HCT116 (cell line): ENCODE data around the gene OR8G5. TPM values are rescaled to one million over a fixed set of nuclear protein-coding genes. Genes with fewer than 3 reads are reported as not detected.

ENCODE experiments used
- ATAC-seq: fragments of 200-7000 bp; cut with Tn5 transposase; 2 replicates; pipeline ENCODE4 v1.9.1; 2020; ENCODE audit warnings: mild to moderate bottlenecking, moderate library complexity
- BruUV-seq: library from RNA; stranded (reverse); fragments of 400-500 nt; replicated peaks from 2 replicates; lab custom pipeline; 2021; lab: Mats Ljungman, UMichigan
- CTCF ChIA-PET: fragments of 300-600 bp; sonication (Branson Sonifier 250); formaldehyde crosslinking; loops from one replicate; lab custom pipeline; 2021; ENCODE audit warnings: antibody characterized with exemption; lab: Charles Lee
- POLR2A ChIA-PET: fragments of 300-600, 350-600 bp; sonication (Branson Sonifier 250); formaldehyde crosslinking; loops from one replicate; lab custom pipeline; 2021; ENCODE audit warnings: antibody characterized with exemption; lab: Charles Lee
- RAD21 ChIA-PET, 2 experiments: fragments of 300-600 bp; sonication (Branson Sonifier 250); formaldehyde crosslinking; loops; one replicate each; lab custom pipeline; 2023; ENCODE audit warnings: low total read pairs in 2 of 2; ENCODE audit not compliant: uncharacterized antibody in 2 of 2, unreplicated experiment in 2 of 2, low non-redundant PET in 1 of 2; lab: Charles Lee
- DNase-seq: peaks from one replicate; pipeline ENCODE4 v3.0.0-alpha.2; 2010; ENCODE audit warnings: low read depth, low spot score
- H2AFZ ChIP-seq: fragments of 200-600 bp; shearing (Covaris generic), sonication (generic); 2 replicates; pipeline ENCODE4 v1.6.1; 2017; ENCODE audit warnings: low read depth, mixed run types, mixed read lengths, antibody characterized with exemption, low read length; ENCODE audit not compliant: poor library complexity, severe bottlenecking
- H3K27ac ChIP-seq: 2 replicates; pipeline ENCODE4 v1.5.1; 2012; ENCODE audit warnings: low read depth, low read length
- H3K27me3 ChIP-seq: fragments of 200-600 bp; sonication (generic); 2 replicates; pipeline ENCODE4 v1.6.1; 2016; ENCODE audit warnings: mixed run types, low read length, mixed read lengths; ENCODE audit not compliant: insufficient read depth
- H3K36me3 ChIP-seq, 2 experiments: fragments of 200-500 bp in 1 of 2; fragments of 200-600 bp in 1 of 2; sonication (Bioruptor generic) in 1 of 2; sonication (generic) in 1 of 2; 2 replicates each; pipeline versions ENCODE4 v1.5.1 to v1.6.1; 2014 to 2016; ENCODE audit warnings: low read length in 2 of 2, inconsistent platforms in 1 of 2, mixed read lengths in 1 of 2, mixed run types in 1 of 2; ENCODE audit not compliant: insufficient read depth in 2 of 2, control insufficient read depth in 1 of 2
- H3K4me1 ChIP-seq, 2 experiments: fragments of 200-600 bp in 1 of 2; sonication (generic) in 1 of 2; 2 replicates each; pipeline versions ENCODE4 v1.5.1 to v1.6.1; 2012 to 2017; ENCODE audit warnings: low read length in 2 of 2, inconsistent platforms in 1 of 2, mild to moderate bottlenecking in 1 of 2, mixed read lengths in 1 of 2, mixed run types in 1 of 2, moderate library complexity in 1 of 2; ENCODE audit not compliant: insufficient read depth in 2 of 2, control insufficient read depth in 1 of 2
- H3K4me2 ChIP-seq: fragments of 200-600 bp; sonication (generic); 2 replicates; pipeline ENCODE4 v1.6.1; 2017; ENCODE audit warnings: mixed run types, low read length, mixed read lengths
- H3K4me3 ChIP-seq, 2 experiments: fragments of 200-600 bp in 1 of 2; sonication (generic) in 1 of 2; replicated peaks in 1 of 2; 2 replicates each; pipeline ENCODE4 v1.5.1; 2011 to 2016; ENCODE audit warnings: low read length in 2 of 2, control low read depth in 1 of 2, low read depth in 1 of 2, mild to moderate bottlenecking in 1 of 2, mixed read lengths in 1 of 2, mixed run types in 1 of 2
- H3K79me2 ChIP-seq: fragments of 200-600 bp; sonication (generic); 2 replicates; pipeline ENCODE4 v1.6.1; 2017; ENCODE audit warnings: mild to moderate bottlenecking, mixed run types, low read length, moderate library complexity, mixed read lengths; ENCODE audit not compliant: insufficient read depth
- H3K9ac ChIP-seq: fragments of 200-600 bp; sonication (generic); 2 replicates; pipeline ENCODE4 v1.6.1; 2016; ENCODE audit warnings: low read length, mixed read lengths
- H3K9me2 ChIP-seq: fragments of 200-600 bp; sonication (generic), shearing (Covaris generic); 2 replicates; pipeline ENCODE4 v1.6.1; 2017; ENCODE audit warnings: mixed run types, mild to moderate bottlenecking, moderate library complexity; ENCODE audit not compliant: insufficient read depth
- H3K9me3 ChIP-seq, 2 experiments: fragments of 200-500 bp in 1 of 2; fragments of 200-600 bp in 1 of 2; sonication (Bioruptor generic) in 1 of 2; sonication (generic) in 1 of 2; 2 replicates each; pipeline ENCODE4 v1.6.1; 2014 to 2017; ENCODE audit warnings: low read length in 2 of 2, mixed read lengths in 2 of 2, inconsistent platforms in 1 of 2, low read depth in 1 of 2, mild to moderate bottlenecking in 1 of 2, mixed run types in 1 of 2, moderate library complexity in 1 of 2; ENCODE audit not compliant: control insufficient read depth in 1 of 2, insufficient read depth in 1 of 2
- H4K20me1 ChIP-seq: fragments of 200-600 bp; sonication (generic), shearing (Covaris generic); 2 replicates; pipeline ENCODE4 v1.6.1; 2017; ENCODE audit warnings: mixed run types, mild to moderate bottlenecking, moderate library complexity; ENCODE audit not compliant: insufficient read depth
- ATF3 ChIP-seq: IDR thresholded peaks from 2 replicates; pipeline ENCODE4 v1.6.1; 2012
- CBX3 ChIP-seq: IDR thresholded peaks from 2 replicates; pipeline ENCODE4 v1.6.1; 2012; ENCODE audit warnings: low read depth
- CEBPB ChIP-seq: IDR thresholded peaks from 2 replicates; pipeline ENCODE4 v1.6.1; 2012; ENCODE audit warnings: low read depth
- CTCF ChIP-seq, 3 experiments: fragments of 200-600 bp in 1 of 3; sonication (generic) in 1 of 3; IDR thresholded peaks in 2 of 3; conservative IDR thresholded peaks in 1 of 3; 2 replicates each; pipeline ENCODE4 v1.5.1; 2012 to 2017; ENCODE audit warnings: low read depth in 2 of 3, low read length in 2 of 3, antibody characterized with exemption in 1 of 3, borderline replicate concordance in 1 of 3, control low read depth in 1 of 3, mild to moderate bottlenecking in 1 of 3, mixed read lengths in 1 of 3, mixed run types in 1 of 3, moderate library complexity in 1 of 3; ENCODE audit not compliant: insufficient read depth in 1 of 3
- EZH2 ChIP-seq: fragments of 200-600 bp; sonication (generic); IDR thresholded peaks from 2 replicates; pipeline ENCODE4 v1.6.1; 2017; ENCODE audit warnings: antibody characterized with exemption, mixed run types
- EZH2phosphoT487 ChIP-seq: fragments of 200-600 bp; IDR thresholded peaks from 2 replicates; pipeline ENCODE4 v1.6.1; 2018; ENCODE audit warnings: antibody characterized with exemption, borderline replicate concordance
- JUND ChIP-seq: IDR thresholded peaks from 2 replicates; pipeline ENCODE4 v1.6.1; 2012
- POLR2A ChIP-seq: IDR thresholded peaks from 2 replicates; pipeline ENCODE4 v1.7.0; 2011; ENCODE audit warnings: borderline replicate concordance; ENCODE audit not compliant: insufficient read depth, insufficient read length; ENCODE audit errors: extremely low read depth
- RAD21 ChIP-seq: IDR thresholded peaks from 2 replicates; pipeline ENCODE4 v1.6.1; 2012; ENCODE audit warnings: low read depth, mild to moderate bottlenecking
- SIN3A ChIP-seq: IDR thresholded peaks from 2 replicates; pipeline ENCODE4 v1.6.1; 2012; ENCODE audit warnings: low read depth
- TCF7L2 ChIP-seq: IDR thresholded peaks from 2 replicates; pipeline ENCODE4 v1.7.0; 2011; ENCODE audit warnings: borderline replicate concordance, inconsistent platforms; ENCODE audit not compliant: insufficient read depth, insufficient read length; ENCODE audit errors: extremely low read depth
- ZBTB33 ChIP-seq: IDR thresholded peaks from 2 replicates; pipeline ENCODE4 v1.6.1; 2011; ENCODE audit warnings: mild to moderate bottlenecking, low read length, moderate library complexity; ENCODE audit not compliant: insufficient replicate concordance; ENCODE audit errors: extremely low read depth
- ZFX ChIP-seq: fragments of 450-650 bp; IDR thresholded peaks from 2 replicates; pipeline ENCODE4 v1.6.1; 2017
- ZNF274 ChIP-seq: fragments of 200-500 bp; sonication (Bioruptor generic); IDR thresholded peaks from 2 replicates; pipeline ENCODE4 v1.6.1; 2014; ENCODE audit warnings: mild to moderate bottlenecking, low read depth, low read length, inconsistent platforms
- intact Hi-C: fragments of 100-400 bp; cut with micrococcal nuclease; formaldehyde crosslinking; loops from 2 replicates; pipeline ENCODE4 v1.10.0; 2022
- total RNA-seq: library from RNA; stranded (reverse); gene quantifications from one replicate; pipeline ENCODE4 v1.2.1, GENCODE V29; 2021; ENCODE audit not compliant: unreplicated experiment

The OR8G5 gene
- total RNA-seq, 1 experiment from 2014 or later: not detected

DNA sequence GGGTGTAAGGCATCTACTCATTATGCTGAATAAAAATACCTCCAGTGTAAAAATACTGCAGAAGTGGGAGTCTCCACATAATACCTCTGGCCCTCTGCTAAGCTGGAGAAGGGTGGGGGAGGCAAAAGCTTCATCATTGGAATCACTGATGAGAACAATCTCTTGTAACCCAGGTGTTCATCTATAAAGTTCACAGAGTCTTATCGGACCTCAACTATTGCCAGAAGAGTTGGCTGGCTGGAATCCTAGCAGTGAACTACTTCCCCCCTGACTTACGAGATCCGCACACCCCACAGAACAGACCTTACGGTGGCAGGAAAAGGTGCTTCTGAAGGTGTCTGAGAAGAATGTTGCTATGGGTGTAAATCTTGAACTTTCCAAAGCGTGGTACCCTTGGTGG, 55.1 kb downstream of the OR8G5 start:
- peaks cover 51% of the 10 kb centered on the region for H3K27me3 ChIP-seq
- ATAC-seq: no peak
- H2AFZ ChIP-seq: no peak overlapping the region
- H3K36me3 ChIP-seq: no peaks in the 10 kb centered on the region
- no peaks in the 10 kb centered on the region for H3K9me2 ChIP-seq
- ChIA-PET CTCF (no interaction called here), RAD21 (no interaction called here), POLR2A (no interaction called here)
- H3K4me1 ChIP-seq: no peaks in the 10 kb centered on the region
- intact Hi-C loops: no loop called here
- BruUV-seq: no TSS peak
- no peak for DNase-seq
- H3K27ac ChIP-seq: no peak overlapping the region
- H3K79me2 ChIP-seq: no peaks in the 10 kb centered on the region
- no peak overlapping the region for H3K4me3 ChIP-seq
- H4K20me1 ChIP-seq: no peaks in the 10 kb centered on the region
- H3K9me3 ChIP-seq: no peaks in the 10 kb centered on the region
- H3K4me2 ChIP-seq: no peak overlapping the region
- no peak for TF ChIP-seq ATF3
- TF ChIP-seq CBX3: no peak
- no peak for TF ChIP-seq SIN3A
- TF ChIP-seq RAD21: no peak
- no peak for TF ChIP-seq ZBTB33
- TF ChIP-seq EZH2phosphoT487: no peak
- TF ChIP-seq ZNF274: no peak
- TF ChIP-seq CTCF (IDR thresholded peaks at IDR 0.05 in 2 of 3, conservative IDR thresholded peaks at IDR 0.05 in 1 of 3; ENCODE audit: borderline replicate concordance in 1 of 3, insufficient read depth in 1 of 3, low read depth in 2 of 3, low read length in 2 of 3): no peak
- no peak for TF ChIP-seq JUND
- TF ChIP-seq POLR2A: no peak
- TF ChIP-seq ZFX: no peak
- TF ChIP-seq TCF7L2: no peak
- no peak for TF ChIP-seq EZH2
- no peak for TF ChIP-seq CEBPB
- TF ChIP-seq, all 23 proteins: peak for 0
- H3K9ac ChIP-seq: no peak overlapping the region
